HepG2 (cell line): ENCODE measurements around the gene SGCD. TPM values are rescaled to one million over a fixed set of nuclear protein-coding genes. Genes with fewer than 3 reads are reported as not detected.
A peak's percentile ranks its signal among the peaks of the same experiment; 100 is the strongest.

Source experiments
- ATAC-seq: fragments of 200-7000 bp; cut with Tn5 transposase; 3 replicates; pipeline ENCODE4 v1.9.1; 2020; ENCODE audit warnings: mild to moderate bottlenecking, moderate library complexity
- BruUV-seq: library from RNA; stranded (reverse); fragments of 400-500 nt; replicated peaks from 2 replicates; lab custom pipeline; 2021; lab: Mats Ljungman, UMichigan
- CTCF ChIA-PET: fragments of 300-600 bp; formaldehyde crosslinking; extraction: SDS; loops from one replicate; lab custom pipeline; 2021; ENCODE audit warnings: low total read pairs, inconsistent platforms, low intra/inter-chr PET ratio; lab: Yijun Ruan, JAX
- POLR2A ChIA-PET: fragments of 350-600 bp; sonication (Branson Sonifier 250); formaldehyde crosslinking; loops from one replicate; lab custom pipeline; 2020; ENCODE audit warnings: antibody characterized with exemption, inconsistent platforms; lab: Yijun Ruan, JAX
- DNase-seq: peaks from one replicate; pipeline ENCODE4 v3.0.0-alpha.2; 2015; ENCODE audit warnings: low spot score
- FAIRE-seq: peaks from 3 replicates; lab custom pipeline; 2011; peaks lifted over from hg19 to GRCh38; lab: Jason Lieb, UNC
- H2AFZ ChIP-seq: one replicate; pipeline ENCODE4 v1.6.1; 2011; ENCODE audit warnings: low read length, inconsistent platforms
- H3K27ac ChIP-seq: fragments of 300-600 bp; 3 replicates; pipeline ENCODE4 v1.8.0; 2011; ENCODE audit warnings: mixed run types, mild to moderate bottlenecking, mixed read lengths, low read length, inconsistent platforms; ENCODE audit not compliant: insufficient read depth; ENCODE audit errors: extremely low read length
- H3K27me3 ChIP-seq, 2 experiments: fragments of 200-600 bp in 1 of 2; 2 replicates in 1 of 2; 3 replicates in 1 of 2; pipeline versions ENCODE4 v1.6.0 to v1.8.0; 2011; ENCODE audit warnings: low read length in 2 of 2, mild to moderate bottlenecking in 2 of 2, moderate library complexity in 2 of 2, inconsistent platforms in 1 of 2; ENCODE audit not compliant: insufficient read depth in 2 of 2, control insufficient read depth in 1 of 2
- H3K36me3 ChIP-seq, 2 experiments: fragments of 200-600 bp in 1 of 2; replicated peaks in 1 of 2; 2 replicates in 1 of 2; 3 replicates in 1 of 2; pipeline versions ENCODE4 v1.5.1 to v1.8.0; 2011; ENCODE audit warnings: low read length in 2 of 2, inconsistent platforms in 1 of 2; ENCODE audit not compliant: insufficient read depth in 2 of 2, control insufficient read depth in 1 of 2
- H3K4me1 ChIP-seq: 2 replicates; pipeline ENCODE4 v1.5.1; 2012; ENCODE audit warnings: low read length, inconsistent platforms; ENCODE audit not compliant: insufficient read depth
- H3K4me2 ChIP-seq: 2 replicates; pipeline ENCODE4 v1.6.0; 2011; ENCODE audit warnings: low read depth, low read length, inconsistent platforms
- H3K4me3 ChIP-seq, 3 experiments: fragments of 200-600 bp in 1 of 3; sonication (generic), shearing (Covaris generic) in 1 of 3; replicated peaks in 1 of 3; 2 replicates each; pipeline ENCODE4 v1.5.1; 2011 to 2016; ENCODE audit warnings: low read length in 3 of 3, inconsistent platforms in 2 of 3, low read depth in 2 of 3, mild to moderate bottlenecking in 2 of 3, control low read depth in 1 of 3, mixed read lengths in 1 of 3; ENCODE audit not compliant: insufficient read depth in 1 of 3
- H3K79me2 ChIP-seq: one replicate; pipeline ENCODE4 v1.6.1; 2011; ENCODE audit warnings: low read length, inconsistent platforms; ENCODE audit not compliant: insufficient read depth
- H3K9ac ChIP-seq: 2 replicates; pipeline ENCODE4 v1.6.0; 2011; ENCODE audit warnings: mild to moderate bottlenecking, low read depth, low read length, inconsistent platforms; ENCODE audit not compliant: insufficient read depth
- H3K9me3 ChIP-seq: 2 replicates; pipeline ENCODE4 v1.5.1; 2012; ENCODE audit warnings: mild to moderate bottlenecking, low read length
- H4K20me1 ChIP-seq: 2 replicates; pipeline ENCODE4 v1.6.0; 2011; ENCODE audit warnings: inconsistent platforms, mild to moderate bottlenecking, low read length, moderate library complexity; ENCODE audit not compliant: insufficient read depth
- CC2D1A ChIP-seq: sonication (generic); formaldehyde crosslinking; IDR thresholded peaks from 2 replicates; pipeline ENCODE4 v1.8.1; 2023; ENCODE audit warnings: mild to moderate bottlenecking, missing genetic modification reagents
- CREB1 ChIP-seq, 2 experiments: fragments of 450-650 bp in 1 of 2; IDR thresholded peaks; 2 replicates each; pipeline ENCODE4 v1.6.1; 2016 to 2017; ENCODE audit warnings: control low read depth in 1 of 2, mild to moderate bottlenecking in 1 of 2, missing compliant biosample characterization in 1 of 2, missing genetic modification characterization in 1 of 2
- E2F2 ChIP-seq: sonication (generic); formaldehyde crosslinking; IDR thresholded peaks from 2 replicates; pipeline ENCODE4 v1.4.0; 2020; ENCODE audit warnings: missing genetic modification reagents, borderline replicate concordance
- KAT8 ChIP-seq: IDR thresholded peaks from 2 replicates; pipeline ENCODE4 v1.6.1; 2016; ENCODE audit warnings: missing genetic modification reagents, missing compliant biosample characterization
- ZBTB40 ChIP-seq, 2 experiments: fragments of 450-650 bp in 1 of 2; sonication (generic) in 1 of 2; formaldehyde crosslinking in 1 of 2; IDR thresholded peaks; 2 replicates each; pipeline versions ENCODE4 v1.6.1 to v1.8.0; 2016 to 2022; ENCODE audit warnings: antibody characterized with exemption in 1 of 2, mild to moderate bottlenecking in 1 of 2, missing genetic modification reagents in 1 of 2
- ZNF292 ChIP-seq: sonication (generic); formaldehyde crosslinking; IDR thresholded peaks from 2 replicates; pipeline ENCODE4 v1.8.1; 2022; ENCODE audit warnings: mild to moderate bottlenecking, low read depth, missing genetic modification reagents, borderline replicate concordance
- ZNF431 ChIP-seq: sonication (generic); formaldehyde crosslinking; IDR thresholded peaks from 2 replicates; pipeline ENCODE4 v1.9.0; 2022; ENCODE audit warnings: missing genetic modification reagents, low read depth, mild to moderate bottlenecking, borderline replicate concordance
- ZNF441 ChIP-seq: sonication (generic); formaldehyde crosslinking; IDR thresholded peaks from 2 replicates; pipeline ENCODE4 v1.7.0; 2021; ENCODE audit warnings: missing genetic modification reagents, borderline replicate concordance
- WGBS: methylation state at CpG from one replicate; pipeline ENCODE4 v1.1.6; 2017; ENCODE audit warnings: low lambda C conversion rate; 5-methylcytosine and 5-hydroxymethylcytosine counted together
- in situ Hi-C: cut with HindIII; loops from 2 replicates; pipeline ENCODE4 v1.10.0; 2017; ENCODE audit warnings: low pct_unique_long_range_greater_than_20kb; ENCODE audit not compliant: extremely low pct_ligation_motif_present
- intact Hi-C: fragments of 100-400 bp; cut with micrococcal nuclease; formaldehyde crosslinking; loops from one replicate; pipeline ENCODE4 v1.10.0; 2022; ENCODE audit not compliant: unreplicated experiment
- polyA plus RNA-seq, 8 experiments: library from polyadenylated mRNA; depleted of rRNA in 3 of 8; stranded (reverse) in 7 of 8; unstranded in 1 of 8; fragments of >200 nt; fragmentation: Illumina TruSeq in 4 of 8; extraction: Trizol in 4 of 8; gene quantifications; 2 replicates each; pipeline versions ENCODE4 v1.2.1 to v1.2.3, GENCODE V29; 2011 to 2016; ENCODE audit warnings: low read depth in 4 of 8, missing spikeins in 1 of 8, mixed read lengths in 1 of 8; ENCODE audit not compliant: insufficient read depth in 1 of 8
- total RNA-seq, 5 experiments: library from RNA; depleted of rRNA; stranded (reverse); fragments of >200 nt; fragmentation: Illumina TruSeq; extraction: Trizol; gene quantifications; 2 replicates each; pipeline ENCODE4 v1.2.3, GENCODE V29; 2016; ENCODE audit warnings: low read depth in 1 of 5

The SGCD gene
- total and polyA plus RNA-seq, 2 of the 13 experiments (the other 11 are each of a cell fraction or from before 2014, with no cell fraction given), result not detected

- Histone ChIP-seq H3K9me3 (no peaks in the 10 kb centered on the region), H3K4me1 (peaks cover 38% of the 10 kb centered on the region), H3K36me3 (no peaks in the 10 kb centered on the region), H3K9ac (no peak overlapping the region), H3K79me2 (no peaks in the 10 kb centered on the region), H3K27ac (no peak overlapping the region), H2AFZ (no peak overlapping the region), H3K27me3 (no peaks in the 10 kb centered on the region), H3K4me3 (no peak overlapping the region), H3K4me2 (no peak overlapping the region), H4K20me1 (no peaks in the 10 kb centered on the region)
- intact Hi-C loops (loop anchor here (10.0 kb wide), 1 partner anchor 439 kb away; no protein-coding TSS in a partner anchor), in situ Hi-C loops (loop anchor here (25.0 kb wide), 1 partner anchor 442 kb away; the partner anchor contains the start of gene MED7)
- no TSS peak for BruUV-seq
- ChIA-PET CTCF (no interaction called here), POLR2A (no interaction called here)
- 86% methylated on average over 2 of the region's 2 CpGs for WGBS
- TF ChIP-seq ZNF441 (CRISPR knock-in tag) (no peak), KAT8 (no peak), ZNF431 (CRISPR knock-in tag) (no peak), CC2D1A (CRISPR knock-in tag) (no peak), ZBTB40 (IDR thresholded peaks at IDR 0.05) (no peak), ZBTB40 (CRISPR knock-in tag; IDR thresholded peaks at IDR 0.05) (peak; percentile 49; the same call in 1 of the 2 replicates), CREB1 (IDR thresholded peaks at IDR 0.05) (no peak), CREB1 (CRISPR knock-in tag; IDR thresholded peaks at IDR 0.05) (no peak), E2F2 (no peak), ZNF292 (CRISPR knock-in tag) (no peak)
- ATAC-seq, result no peak
- no peak for FAIRE-seq
- DNase-seq, result no peak
These were observed 368.8 kb downstream of the SGCD start for GRCh38 chr5:156695774-156696173.
